Neuronal stem cell (in vitro differentiated cells): Measurements from ENCODE around the gene RMDN2.

Experiments
- DNase-seq: peaks from one replicate; pipeline ENCODE4 v3.0.0-alpha.2; 2013; ENCODE audit warnings: low spot score
- H2AFZ ChIP-seq: one replicate; pipeline ENCODE4 v1.6.1; 2013; ENCODE audit warnings: mild to moderate bottlenecking, low read length, inconsistent platforms
- H2AK5ac ChIP-seq: 2 replicates; pipeline ENCODE4 v1.6.1; 2013; ENCODE audit warnings: low read depth, mild to moderate bottlenecking, inconsistent platforms, low read length, moderate library complexity, mixed read lengths
- H2BK120ac ChIP-seq: 2 replicates; pipeline ENCODE4 v1.6.1; 2013; ENCODE audit warnings: low read depth, mild to moderate bottlenecking, inconsistent platforms, low read length, moderate library complexity, mixed read lengths
- H2BK12ac ChIP-seq: one replicate; pipeline ENCODE4 v1.6.1; 2013; ENCODE audit warnings: low read length, inconsistent platforms
- H2BK15ac ChIP-seq: 2 replicates; pipeline ENCODE4 v1.6.1; 2013; ENCODE audit warnings: mild to moderate bottlenecking, low read length, inconsistent platforms, mixed read lengths
- H2BK5ac ChIP-seq: one replicate; pipeline ENCODE4 v1.6.1; 2013; ENCODE audit warnings: inconsistent platforms, mild to moderate bottlenecking, low read length, moderate library complexity
- H3K14ac ChIP-seq: one replicate; pipeline ENCODE4 v1.6.1; 2013; ENCODE audit warnings: low read length, inconsistent platforms
- H3K18ac ChIP-seq: 2 replicates; pipeline ENCODE4 v1.6.1; 2013; ENCODE audit warnings: low read length, inconsistent platforms
- H3K23ac ChIP-seq: 2 replicates; pipeline ENCODE4 v1.6.1; 2013; ENCODE audit warnings: low read depth, mild to moderate bottlenecking, mixed read lengths, low read length, inconsistent platforms; ENCODE audit not compliant: poor library complexity
- H3K27ac ChIP-seq: replicated peaks from 3 replicates; pipeline ENCODE4 v1.5.1; 2013; ENCODE audit warnings: low read length, inconsistent platforms
- H3K27me3 ChIP-seq, 3 experiments: 2 replicates each; pipeline ENCODE4 v1.6.1; 2013; ENCODE audit warnings: low read length in 3 of 3, mild to moderate bottlenecking in 2 of 3, inconsistent platforms in 1 of 3, low read depth in 1 of 3, mixed read lengths in 1 of 3, moderate library complexity in 1 of 3; ENCODE audit not compliant: control insufficient read depth in 3 of 3, insufficient read depth in 3 of 3
- H3K36me3 ChIP-seq, 2 donors: replicated peaks in 1 of 2; 2 replicates each; pipeline ENCODE4 v1.6.1; 2013; ENCODE audit warnings: low read length in 2 of 2; ENCODE audit not compliant: control insufficient read depth in 2 of 2, insufficient read depth in 2 of 2
- H3K4ac ChIP-seq: 2 replicates; pipeline ENCODE4 v1.6.1; 2013; ENCODE audit warnings: inconsistent platforms, mild to moderate bottlenecking, low read length, moderate library complexity
- H3K4me1 ChIP-seq, 2 donors: 1 replicate in 1 of 2; 2 replicates in 1 of 2; pipeline ENCODE4 v1.6.1; 2013; ENCODE audit warnings: low read length in 2 of 2, low read depth in 1 of 2; ENCODE audit not compliant: control insufficient read depth in 2 of 2, insufficient read depth in 1 of 2
- H3K4me2 ChIP-seq: one replicate; pipeline ENCODE4 v1.6.1; 2013; ENCODE audit warnings: mild to moderate bottlenecking, low read length, inconsistent platforms; ENCODE audit not compliant: insufficient read depth, poor library complexity, severe bottlenecking
- H3K4me3 ChIP-seq, 2 donors: 2 replicates each; pipeline ENCODE4 v1.5.1; 2013; ENCODE audit warnings: low read length in 2 of 2, mild to moderate bottlenecking in 2 of 2, inconsistent platforms in 1 of 2, moderate library complexity in 1 of 2
- H3K79me1 ChIP-seq: one replicate; pipeline ENCODE4 v1.6.1; 2013; ENCODE audit warnings: low read depth, mild to moderate bottlenecking, inconsistent platforms, low read length, moderate library complexity
- H3K9ac ChIP-seq: one replicate; pipeline ENCODE4 v1.6.1; 2013; ENCODE audit warnings: mild to moderate bottlenecking, low read depth, low read length, inconsistent platforms; ENCODE audit not compliant: poor library complexity
- H3K9me3 ChIP-seq, 2 donors: replicated peaks in 1 of 2; 2 replicates each; pipeline versions ENCODE3 to v1.6.1; 2013; ENCODE audit warnings: low read length in 2 of 2, mild to moderate bottlenecking in 2 of 2, inconsistent platforms in 1 of 2, low read depth in 1 of 2, mixed read lengths in 1 of 2, moderate library complexity in 1 of 2; ENCODE audit not compliant: control insufficient read depth in 2 of 2, insufficient read depth in 1 of 2
- H4K8ac ChIP-seq: one replicate; pipeline ENCODE4 v1.6.1; 2013; ENCODE audit warnings: low read depth, mild to moderate bottlenecking, inconsistent platforms, low read length, moderate library complexity
- H4K91ac ChIP-seq: one replicate; pipeline ENCODE4 v1.6.1; 2013; ENCODE audit warnings: low read length, low read depth, mild to moderate bottlenecking, inconsistent platforms; ENCODE audit not compliant: poor library complexity
- WGBS, 2 donors: extraction: QIAGEN DNeasy Blood & Tissue Kit; methylation state at CpG; one replicate each; pipeline ENCODE4 v1.1.7; 2013; ENCODE audit warnings: missing lambda C conversion rate in 2 of 2, mixed read lengths in 1 of 2; ENCODE audit not compliant: insufficient read length in 2 of 2, insufficient replicate concordance in 1 of 2; ENCODE audit errors: extremely low coverage in 2 of 2; 5-methylcytosine and 5-hydroxymethylcytosine counted together

The RMDN2 gene

DNA sequence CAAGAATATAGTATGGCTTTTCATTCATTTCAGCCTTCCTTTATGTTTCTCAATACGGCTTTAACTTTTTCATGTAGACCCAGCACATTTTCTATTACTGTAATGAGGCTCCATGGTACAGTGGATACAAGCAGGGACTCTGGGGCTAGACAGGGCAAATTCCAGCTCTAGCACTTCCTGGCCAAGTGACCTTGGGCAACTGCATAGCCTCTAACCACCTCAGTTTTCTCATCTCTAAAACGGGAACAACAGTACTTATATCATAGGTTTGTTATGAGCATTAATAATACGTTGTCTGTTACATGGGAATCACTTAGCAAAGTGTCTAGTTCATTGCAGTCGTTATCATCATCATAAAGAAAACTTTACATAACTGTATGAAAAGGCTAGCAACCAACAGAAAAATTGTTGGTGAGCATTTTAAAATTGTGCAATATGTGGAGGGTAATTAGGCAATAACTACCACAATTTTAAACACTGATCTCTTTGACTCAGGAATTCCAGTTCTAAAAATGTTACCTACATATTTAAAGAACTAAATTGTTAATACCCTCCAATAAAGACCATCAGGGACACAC, 13.7 kb upstream of the RMDN2 start:
- Histone ChIP-seq H3K9ac (no peak overlapping the region), H2BK120ac (no peak overlapping the region), H4K8ac (no peak overlapping the region), H3K18ac (no peak overlapping the region), H3K79me1 (no peaks in the 10 kb centered on the region), H3K36me3 (no peaks in the 10 kb centered on the region), H3K4me1 (no peaks in the 10 kb centered on the region), H2BK5ac (no peak overlapping the region), H3K14ac (no peak overlapping the region), H2AK5ac (no peak overlapping the region), H3K27ac (no peak overlapping the region), H2BK12ac (no peak overlapping the region), H3K23ac (no peak overlapping the region), H3K4ac (no peak overlapping the region), H4K91ac (no peak overlapping the region), H3K4me3 (no peak overlapping the region), H2AFZ (no peak overlapping the region), H3K27me3 (peaks cover 0 to 12% (median 0%) of the 10 kb centered on the region in 3 experiments), H3K9me3 (no peaks in the 10 kb centered on the region), H2BK15ac (no peak overlapping the region), H3K4me2 (no peak overlapping the region)
- no CpG with 5 or more reads among the region's 4 CpGs for WGBS, 2 donors
- no peak for DNase-seq

DNA sequence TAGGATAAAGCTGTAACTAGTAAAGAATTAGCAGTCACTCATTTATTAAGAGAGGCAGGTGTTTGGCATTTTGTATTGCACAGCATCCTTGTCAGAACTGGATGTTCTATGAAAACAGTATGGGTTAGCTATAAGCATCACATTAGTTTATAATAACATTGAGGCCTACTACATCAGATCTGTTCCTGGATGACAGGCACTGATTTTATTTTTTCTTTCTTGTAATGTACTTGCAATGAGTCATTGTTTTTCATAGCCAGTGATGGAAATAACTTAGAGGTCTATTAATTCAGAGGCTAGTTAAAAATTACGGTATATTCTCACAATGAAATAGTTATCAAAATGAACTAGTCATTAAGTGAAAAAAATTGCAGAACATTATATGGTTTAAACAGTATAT, 13.0 kb upstream of the RMDN2 start:
- Histone ChIP-seq H3K4me3 (no peak overlapping the region), H3K14ac (no peak overlapping the region), H4K8ac (no peak overlapping the region), H3K4me2 (no peak overlapping the region), H2AFZ (no peak overlapping the region), H3K9ac (no peak overlapping the region), H3K23ac (no peak overlapping the region), H3K27ac (no peak overlapping the region), H3K18ac (no peak overlapping the region), H3K79me1 (no peaks in the 10 kb centered on the region), H2BK120ac (no peak overlapping the region), H2BK5ac (no peak overlapping the region), H4K91ac (no peak overlapping the region), H3K36me3 (no peaks in the 10 kb centered on the region), H2BK15ac (no peak overlapping the region), H3K27me3 (peaks cover 0 to 13% (median 0%) of the 10 kb centered on the region in 3 experiments), H3K9me3 (no peaks in the 10 kb centered on the region), H2AK5ac (no peak overlapping the region), H3K4ac (no peak overlapping the region), H2BK12ac (no peak overlapping the region), H3K4me1 (no peaks in the 10 kb centered on the region)
- DNase-seq, result no peak
- WGBS, 2 donors, result no CpG with 5 or more reads among the region's 1 CpG

DNA sequence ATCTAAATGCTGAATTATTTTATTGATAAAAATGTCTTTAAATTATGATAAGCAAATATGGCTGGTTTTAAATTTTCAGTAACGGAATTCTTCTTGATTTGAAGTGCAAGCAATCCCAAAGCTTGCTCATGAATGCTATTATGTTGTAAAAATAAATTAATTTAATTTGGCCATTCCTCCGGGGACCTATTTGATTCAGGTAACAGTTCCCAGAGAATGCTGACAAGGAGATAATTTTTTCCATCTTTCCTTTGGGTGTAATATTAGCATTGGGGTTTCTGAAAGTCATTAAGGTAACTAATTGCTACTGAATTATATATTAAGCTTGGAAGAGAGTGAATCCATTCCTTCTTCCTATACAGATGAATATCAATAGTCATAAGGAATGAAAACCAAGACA, 12.5 kb upstream of the RMDN2 start:
- Histone ChIP-seq H3K18ac (no peak overlapping the region), H3K4me2 (no peak overlapping the region), H4K91ac (no peak overlapping the region), H3K9me3 (no peaks in the 10 kb centered on the region), H4K8ac (no peak overlapping the region), H3K4me1 (no peaks in the 10 kb centered on the region), H3K36me3 (no peaks in the 10 kb centered on the region), H3K23ac (no peak overlapping the region), H3K14ac (no peak overlapping the region), H2BK5ac (no peak overlapping the region), H3K4ac (no peak overlapping the region), H3K4me3 (no peak overlapping the region), H2BK12ac (no peak overlapping the region), H2AK5ac (no peak overlapping the region), H3K79me1 (no peaks in the 10 kb centered on the region), H2BK15ac (no peak overlapping the region), H3K9ac (no peak overlapping the region), H2AFZ (no peak overlapping the region), H3K27me3 (peaks cover 0 to 13% (median 0%) of the 10 kb centered on the region in 3 experiments), H3K27ac (no peak overlapping the region), H2BK120ac (no peak overlapping the region)
- no CpG with 5 or more reads among the region's 2 CpGs for WGBS, 2 donors
- no peak for DNase-seq

DNA sequence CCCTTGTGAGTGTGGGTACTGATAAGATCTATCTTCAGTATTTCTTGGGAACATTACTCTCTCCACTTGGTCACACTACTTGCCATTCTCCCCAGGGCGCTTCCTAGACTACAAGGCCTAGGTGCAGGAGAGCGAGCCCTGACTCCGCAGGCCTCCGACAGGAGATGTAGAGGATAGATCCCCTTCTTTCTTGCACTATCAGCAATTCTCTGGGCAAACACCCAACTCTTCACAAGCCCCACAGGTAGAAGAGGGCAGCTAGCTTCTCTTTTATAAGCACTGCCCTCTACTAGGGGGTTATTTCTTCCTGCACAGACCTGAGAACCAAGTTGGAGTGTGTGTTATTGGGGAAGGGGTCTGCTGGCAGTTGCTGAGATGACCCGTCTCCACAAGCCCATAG, 10.7 kb upstream of the RMDN2 start:
- H3K4ac ChIP-seq, result no peak overlapping the region
- H3K4me1 ChIP-seq, result no peaks in the 10 kb centered on the region
- no peaks in the 10 kb centered on the region for H3K79me1 ChIP-seq
- no peaks in the 10 kb centered on the region for H3K36me3 ChIP-seq
- no peak overlapping the region for H3K4me2 ChIP-seq
- no peak for DNase-seq
- no peak overlapping the region for H2BK12ac ChIP-seq
- no peak overlapping the region for H3K9ac ChIP-seq
- H3K18ac ChIP-seq, result no peak overlapping the region
- H2BK5ac ChIP-seq, result no peak overlapping the region
- H4K8ac ChIP-seq, result no peak overlapping the region
- H3K14ac ChIP-seq, result no peak overlapping the region
- no peak overlapping the region for H2AFZ ChIP-seq
- H3K9me3 ChIP-seq, result no peaks in the 10 kb centered on the region
- no peak overlapping the region for H2BK120ac ChIP-seq
- no peak overlapping the region for H3K27ac ChIP-seq
- no peak overlapping the region for H4K91ac ChIP-seq
- H2AK5ac ChIP-seq, result no peak overlapping the region
- H2BK15ac ChIP-seq, result no peak overlapping the region
- H3K4me3 ChIP-seq, result no peak overlapping the region
- peaks cover 0 to 13% (median 0%) of the 10 kb centered on the region in 3 experiments for H3K27me3 ChIP-seq
- no CpG with 5 or more reads among the region's 5 CpGs for WGBS, 2 donors
- H3K23ac ChIP-seq, result no peak overlapping the region
